Type B pancreatic cell (in vitro differentiated cells): ENCODE results near the gene PLEKHH3. TPM values are rescaled to one million over a fixed set of nuclear protein-coding genes. Genes with fewer than 3 reads are reported as not detected.
"Not testable (repeated sequence)": the region's sequence is repeated elsewhere in the genome, so short reads cannot be mapped to it uniquely, and the experiment has no call there.

Experiments used
- DNase-seq: peaks from one replicate; pipeline ENCODE4 v3.0.0; 2021; ENCODE audit warnings: mixed read lengths; ENCODE audit not compliant: unreplicated experiment; ENCODE audit errors: extremely low spot score
- H3K27ac Mint-ChIP-seq: 2 replicates; pipeline ENCODE4 v1.8.0; 2021; ENCODE audit warnings: mild to moderate bottlenecking, mixed read lengths
- H3K27me3 Mint-ChIP-seq: 2 replicates; pipeline ENCODE4 v1.8.0; 2021; ENCODE audit warnings: mixed read lengths
- H3K36me3 Mint-ChIP-seq: 2 replicates; pipeline ENCODE4 v1.8.0; 2021; ENCODE audit warnings: mixed read lengths
- H3K4me1 Mint-ChIP-seq: one replicate; pipeline ENCODE4 v1.8.0; 2021; ENCODE audit warnings: mixed read lengths; ENCODE audit not compliant: unreplicated experiment
- H3K4me3 Mint-ChIP-seq: 2 replicates; pipeline ENCODE4 v1.8.0; 2021; ENCODE audit warnings: mild to moderate bottlenecking, mixed read lengths
- H3K9me3 Mint-ChIP-seq: 2 replicates; pipeline ENCODE4 v1.8.0; 2021; ENCODE audit warnings: mixed read lengths
- CTCF ChIP-seq: fragments of 200-600 bp; sonication (generic); conservative IDR thresholded peaks from 2 replicates; pipeline ENCODE4 v1.5.0; 2021; ENCODE audit warnings: antibody characterized with exemption, mild to moderate bottlenecking
- total RNA-seq: library from RNA; stranded (reverse); gene quantifications from 2 replicates; pipeline ENCODE4 v1.2.1, GENCODE V29; 2021; ENCODE audit warnings: low replicate concordance

PLEKHH3 gene
- total RNA-seq, 1 donor from 2014 or later = 29.1 TPM

- H3K4me1 Mint-ChIP-seq = peaks cover 3% of the 10 kb centered on the region
- H3K27me3 Mint-ChIP-seq = no peaks in the 10 kb centered on the region
- TF ChIP-seq CTCF = no peak
- DNase-seq = no peak
- H3K4me3 Mint-ChIP-seq = no peak overlapping the region
- H3K9me3 Mint-ChIP-seq = no peaks in the 10 kb centered on the region
- no peaks in the 10 kb centered on the region for H3K36me3 Mint-ChIP-seq
- no peak overlapping the region for H3K27ac Mint-ChIP-seq
Measured at GRCh38 chr17:42629411-42630009, 47.3 kb downstream of the PLEKHH3 start.

- H3K36me3 Mint-ChIP-seq, DNase-seq, H3K27ac Mint-ChIP-seq, H3K27me3 Mint-ChIP-seq, H3K4me3 Mint-ChIP-seq, H3K4me1 Mint-ChIP-seq, H3K9me3 Mint-ChIP-seq: not testable (repeated sequence)
Measured at GRCh38 chr17:42627032-42627764, 49.6 kb downstream of the PLEKHH3 start.

GRCh38 chr17:42623732-42624596 is 52.8 kb downstream of the PLEKHH3 start:
- Mint-ChIP-seq H3K27ac (no peak overlapping the region), H3K9me3 (no peaks in the 10 kb centered on the region), H3K36me3 (no peaks in the 10 kb centered on the region), H3K4me1 (peaks cover 2% of the 10 kb centered on the region), H3K27me3 (no peaks in the 10 kb centered on the region), H3K4me3 (no peak overlapping the region)
- TF ChIP-seq CTCF = no peak
- DNase-seq = no peak

- DNase-seq = no peak
- TF ChIP-seq CTCF = no peak
- Mint-ChIP-seq H3K27me3 (no peaks in the 10 kb centered on the region), H3K4me3 (no peak overlapping the region), H3K4me1 (peaks cover 6% of the 10 kb centered on the region), H3K9me3 (no peaks in the 10 kb centered on the region), H3K36me3 (no peaks in the 10 kb centered on the region), H3K27ac (no peak overlapping the region)
Measured at GRCh38 chr17:42623271-42623670, 53.5 kb downstream of the PLEKHH3 start.

GRCh38 chr17:42621987-42622386 is 54.8 kb downstream of the PLEKHH3 start:
- not testable (repeated sequence) for H3K4me1 Mint-ChIP-seq, DNase-seq, H3K36me3 Mint-ChIP-seq, H3K27me3 Mint-ChIP-seq, H3K4me3 Mint-ChIP-seq, H3K27ac Mint-ChIP-seq, H3K9me3 Mint-ChIP-seq

GRCh38 chr17:42618442-42619150 is 58.2 kb downstream of the PLEKHH3 start:
- H3K4me3 Mint-ChIP-seq = no peak overlapping the region
- H3K27ac Mint-ChIP-seq = no peak overlapping the region
- no peaks in the 10 kb centered on the region for H3K27me3 Mint-ChIP-seq
- peaks cover 6% of the 10 kb centered on the region for H3K4me1 Mint-ChIP-seq
- no peak for DNase-seq
- H3K9me3 Mint-ChIP-seq = no peaks in the 10 kb centered on the region
- peaks cover 12% of the 10 kb centered on the region for H3K36me3 Mint-ChIP-seq
- TF ChIP-seq CTCF = no peak
